NCI-H460 (cell line): Measurements from ENCODE around the gene RAI1. TPM values are rescaled to one million over a fixed set of nuclear protein-coding genes. Genes with fewer than 3 reads are reported as not detected.

Experiments used
- DNase-seq: peaks from one replicate; pipeline ENCODE4 v3.0.0-alpha.2; 2016; ENCODE audit warnings: low read depth; ENCODE audit errors: extremely low read depth
- total RNA-seq: library from RNA; depleted of rRNA; stranded (reverse); fragments of >200 nt; shearing (Covaris generic); gene quantifications from 2 replicates; pipeline ENCODE4 v1.2.3, GENCODE V29; 2014

RAI1 gene
- total RNA-seq, 1 experiment from 2014 or later: 7.3 TPM

DNA sequence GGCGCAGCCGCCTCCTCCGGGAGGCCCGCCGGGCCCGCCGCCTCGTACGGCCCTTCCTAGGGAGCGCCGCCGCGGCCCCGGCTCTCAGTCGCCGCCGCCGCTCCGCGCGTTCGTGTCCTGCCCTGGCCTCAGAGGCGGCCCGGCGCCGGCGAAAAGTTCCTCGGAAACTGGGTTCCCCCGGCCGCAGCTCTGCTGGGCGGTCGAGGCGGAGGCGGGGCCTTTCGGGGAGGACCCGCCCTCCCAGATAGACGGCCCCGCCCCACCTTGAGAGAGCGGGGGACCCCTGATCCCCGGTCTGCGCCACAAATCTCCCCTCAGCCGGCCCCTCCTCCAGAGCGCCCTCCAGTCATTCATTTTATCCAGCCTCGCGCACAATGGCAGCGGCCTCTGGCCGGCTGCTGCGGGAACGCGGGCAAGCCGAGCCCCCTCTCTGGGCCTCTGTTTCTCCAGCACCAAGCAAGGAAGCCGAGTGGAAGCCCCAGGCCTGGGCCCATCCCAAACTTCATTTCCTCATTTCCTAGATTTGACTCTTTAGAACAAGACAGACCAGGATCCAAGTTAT is 155.6 kb downstream of the RAI1 start, which contains the start of gene SREBF1:
TSS of gene SREBF1 (minus strand) at position 169 of the 562 bp plus-strand sequence. CDS start 169 bp downstream, outside the sequence.
- DNase-seq: peak; percentile 68

DNA sequence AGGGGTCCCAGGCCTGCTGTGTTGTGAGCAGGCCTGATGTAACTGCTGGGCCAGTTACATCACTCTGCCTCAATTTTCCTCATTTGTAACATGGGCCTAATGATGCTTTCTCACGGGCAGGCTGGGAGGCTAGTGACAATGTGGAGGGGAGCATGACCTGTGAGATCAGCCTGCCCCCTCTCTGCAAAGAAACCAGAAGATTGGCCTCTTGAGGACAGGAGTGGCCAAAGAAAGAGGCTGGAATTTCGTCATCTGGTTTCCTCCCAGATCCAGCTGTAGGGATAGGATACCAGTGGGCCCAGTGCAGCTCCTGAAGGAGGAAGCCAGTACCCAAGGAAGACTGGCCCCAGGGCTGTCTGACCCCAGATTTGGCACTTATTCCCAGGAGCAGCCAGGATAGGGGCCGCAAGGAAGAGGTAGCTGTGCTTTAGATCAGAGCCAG is 156.1 kb downstream of the RAI1 start:
- peak; percentile 76 for DNase-seq

DNA sequence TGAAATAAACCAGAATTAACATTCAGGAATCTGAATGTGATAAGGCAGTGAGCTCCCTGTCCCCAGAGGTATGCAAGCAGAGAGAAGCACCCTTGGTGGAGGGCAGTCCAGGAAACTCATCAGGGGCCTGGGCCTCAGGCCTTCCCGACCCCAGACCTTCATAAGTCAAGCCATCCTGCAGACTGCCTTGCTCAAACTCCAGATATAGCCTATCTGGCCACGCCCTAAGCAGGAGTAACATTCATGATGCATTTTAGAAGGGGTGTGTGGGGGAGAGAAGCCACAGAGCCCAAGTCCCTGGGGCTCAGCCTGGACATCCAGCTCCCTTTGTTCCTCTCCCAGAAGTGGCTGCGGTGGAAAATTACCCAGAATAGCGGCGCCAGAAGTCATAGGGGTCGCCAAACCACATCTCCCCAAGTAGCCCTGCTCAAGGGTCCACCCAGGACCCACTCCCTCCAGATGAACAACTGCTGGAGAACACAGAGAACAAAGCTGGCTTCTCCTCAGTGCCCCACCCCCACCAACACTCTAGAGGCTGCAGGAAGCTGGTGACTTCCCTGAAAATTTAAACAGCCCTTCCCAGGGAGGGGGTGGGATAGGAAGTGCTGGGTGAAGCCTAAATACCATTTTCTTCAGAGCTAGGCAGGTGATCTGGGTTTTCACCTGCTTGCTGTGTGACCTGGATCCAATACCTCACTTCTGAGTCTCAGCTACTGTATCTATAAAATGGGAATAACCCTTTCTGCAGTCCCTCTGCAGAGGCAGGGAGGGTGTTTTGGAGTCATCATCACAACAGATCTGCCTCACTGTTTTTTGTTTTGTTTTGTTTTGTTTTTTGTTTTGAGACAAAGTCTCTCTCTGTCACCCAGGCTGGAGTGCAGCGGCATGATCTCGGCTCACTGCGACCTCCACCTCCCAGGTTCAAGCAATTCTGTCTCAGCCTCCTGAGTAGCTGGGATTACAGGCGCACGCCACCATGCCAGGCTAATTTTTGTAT is 157.0 kb downstream of the RAI1 start:
- DNase-seq: peak; percentile 45

DNA sequence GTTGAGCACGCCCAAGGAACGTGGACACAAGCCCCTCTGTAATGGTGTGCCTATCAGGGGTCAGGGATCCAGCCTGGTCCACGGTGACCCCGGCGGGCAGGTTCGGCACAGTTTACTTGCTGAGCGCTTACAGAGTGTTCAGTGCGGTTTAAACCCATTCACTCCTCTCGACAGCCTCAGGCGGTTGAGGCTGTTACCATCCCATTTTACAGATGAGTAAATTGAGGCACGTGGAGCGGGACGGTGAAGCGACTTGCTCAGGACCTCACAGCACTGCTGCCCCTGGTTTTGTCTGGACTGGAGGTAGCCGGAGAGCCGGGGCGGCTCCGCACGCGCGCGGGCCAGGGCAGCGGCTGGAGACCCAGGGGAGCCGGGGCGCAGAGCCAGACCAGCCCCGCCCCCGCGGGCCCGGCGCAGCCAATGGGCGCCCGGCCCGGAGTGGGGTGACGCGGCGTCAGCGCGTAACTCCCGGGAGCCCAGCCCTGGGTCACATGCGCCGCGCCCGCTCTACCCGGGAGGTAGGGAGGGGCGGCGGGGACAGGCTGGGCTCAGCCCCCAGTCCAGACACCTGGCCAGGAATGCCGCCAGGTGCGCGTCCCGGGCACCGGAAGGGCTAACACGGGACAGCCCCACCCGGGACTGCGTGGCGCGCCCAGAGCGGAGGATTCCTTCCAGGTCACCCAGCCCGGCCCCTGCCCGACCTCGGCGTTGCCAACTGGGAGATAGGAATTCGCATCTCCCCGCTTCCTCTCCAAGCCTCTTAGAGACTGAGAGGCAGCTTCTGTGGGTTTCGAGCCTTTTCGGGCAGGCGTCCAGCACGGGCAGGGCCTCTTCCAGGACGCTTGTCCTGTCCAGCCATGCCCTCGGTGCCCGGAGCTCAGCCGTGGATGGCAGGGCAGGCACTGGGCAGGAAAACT is 158.8 kb downstream of the RAI1 start:
- DNase-seq: peak; percentile 85

DNA sequence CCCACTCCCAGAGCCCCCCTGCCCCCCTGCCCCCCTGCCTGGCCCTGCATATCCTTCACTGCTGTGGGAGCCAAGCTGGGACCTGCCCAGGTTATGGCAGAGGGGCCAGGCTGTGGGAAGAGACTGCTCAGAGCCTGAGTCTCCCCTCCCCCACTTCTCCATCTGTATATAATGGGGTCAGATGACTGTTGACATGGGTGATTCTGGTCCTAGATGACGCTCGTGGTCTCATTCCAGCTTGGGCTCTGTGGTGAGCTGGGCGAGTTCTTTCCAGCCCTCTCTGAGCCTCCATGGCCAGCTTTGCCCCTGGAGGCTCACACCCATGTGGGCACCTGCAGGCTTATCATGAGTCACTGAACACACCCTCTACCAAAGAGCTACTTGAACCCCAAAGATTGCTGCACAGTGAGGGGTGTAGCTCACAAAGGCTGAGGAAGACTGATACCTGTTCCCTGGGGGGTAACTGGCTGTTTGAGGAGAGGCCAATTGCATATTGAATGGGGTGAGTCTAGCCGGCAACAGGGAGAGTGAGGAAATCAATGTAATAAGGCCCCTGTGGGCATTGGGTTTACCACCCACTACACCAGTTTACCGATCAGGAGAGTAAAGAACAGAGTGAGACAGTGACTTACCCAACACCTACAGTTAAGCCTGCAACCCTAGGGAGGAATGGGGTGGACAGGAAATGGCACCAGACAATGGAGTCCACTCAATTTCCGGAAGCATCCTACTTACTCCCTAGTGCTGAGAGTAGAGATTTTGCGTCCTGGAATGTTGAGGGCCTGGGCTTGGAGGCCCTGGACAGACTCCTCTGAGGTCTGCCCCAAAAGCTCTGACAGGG is 159.7 kb downstream of the RAI1 start:
- DNase-seq: no peak

DNA sequence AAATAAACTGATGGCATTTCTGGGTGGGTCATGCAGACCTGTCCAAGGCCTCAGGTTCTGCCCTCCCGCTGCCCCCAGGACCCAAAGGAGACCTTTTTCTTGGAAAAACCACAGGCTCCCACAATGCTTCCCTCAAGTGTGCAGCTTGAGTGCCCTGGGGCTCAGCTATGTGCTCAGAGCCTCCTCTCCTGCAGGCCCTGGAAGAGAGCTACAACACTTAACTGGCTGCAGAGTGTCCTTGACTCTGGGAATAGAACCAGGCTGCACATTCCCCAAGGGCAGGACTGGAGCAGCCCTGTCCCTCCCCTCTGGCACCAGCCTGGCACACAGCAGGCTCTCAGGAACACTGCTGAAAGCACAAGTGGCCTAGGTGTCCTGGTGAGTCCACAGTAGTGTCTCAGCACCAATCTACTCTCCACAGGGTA is 160.4 kb downstream of the RAI1 start:
- DNase-seq: no peak

DNA sequence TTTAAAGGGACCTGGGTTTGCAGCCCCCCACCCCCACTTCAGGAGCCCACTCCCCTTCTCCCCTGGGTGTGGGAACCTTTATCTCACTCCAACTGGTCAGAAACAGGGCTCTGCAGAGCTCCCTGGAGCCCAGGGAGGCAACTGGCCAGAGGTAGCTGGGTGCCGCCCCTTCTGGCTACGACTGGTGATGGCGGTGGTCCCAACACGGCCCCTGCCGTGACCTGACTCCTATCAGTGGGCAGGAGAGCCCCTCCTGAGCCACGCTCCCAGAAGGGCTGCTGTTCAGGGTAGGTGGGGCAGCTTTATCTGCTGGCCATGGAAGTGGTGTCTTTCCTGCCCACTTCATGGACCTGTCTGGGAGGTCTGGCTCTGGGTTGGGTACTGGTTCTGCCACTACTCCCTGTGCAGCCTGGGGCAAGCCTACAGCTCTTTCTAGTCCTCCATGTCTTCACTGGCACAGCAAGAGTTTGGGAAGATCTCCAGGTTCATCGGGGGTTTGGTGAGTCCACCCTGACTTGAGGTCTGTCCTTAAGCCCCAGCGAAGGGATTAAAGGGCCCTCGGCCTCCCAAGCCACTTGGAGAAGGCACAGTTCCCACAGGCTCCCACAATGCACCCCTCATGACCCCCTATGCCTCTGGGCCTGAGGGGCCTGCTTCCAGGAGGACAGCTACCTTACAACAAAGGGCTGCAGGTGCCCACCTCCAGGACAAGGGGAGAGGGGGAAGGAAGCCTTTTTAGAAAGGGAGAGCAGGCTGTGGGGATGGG is 161.0 kb downstream of the RAI1 start:
- no peak for DNase-seq

DNA sequence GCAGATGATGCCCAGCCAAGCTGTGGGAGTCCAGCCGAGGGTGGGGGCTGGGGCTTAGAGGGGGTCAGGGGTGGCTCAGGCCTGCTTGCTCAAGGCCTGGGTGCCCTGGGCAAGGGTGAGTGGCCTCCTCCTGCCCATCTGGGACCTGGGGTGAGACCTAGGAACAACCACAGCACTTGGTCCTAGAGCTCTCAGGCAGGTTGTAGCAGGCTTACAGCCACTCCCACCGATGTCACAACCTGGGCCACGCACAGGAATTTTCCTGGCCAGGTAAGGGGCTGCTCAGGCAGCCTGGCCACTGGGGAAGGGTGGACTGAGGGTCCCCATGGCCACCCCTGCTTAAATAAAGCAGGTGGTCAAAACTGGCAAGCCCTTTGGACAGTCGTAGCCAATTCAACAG is 161.8 kb downstream of the RAI1 start:
- DNase-seq: no peak

DNA sequence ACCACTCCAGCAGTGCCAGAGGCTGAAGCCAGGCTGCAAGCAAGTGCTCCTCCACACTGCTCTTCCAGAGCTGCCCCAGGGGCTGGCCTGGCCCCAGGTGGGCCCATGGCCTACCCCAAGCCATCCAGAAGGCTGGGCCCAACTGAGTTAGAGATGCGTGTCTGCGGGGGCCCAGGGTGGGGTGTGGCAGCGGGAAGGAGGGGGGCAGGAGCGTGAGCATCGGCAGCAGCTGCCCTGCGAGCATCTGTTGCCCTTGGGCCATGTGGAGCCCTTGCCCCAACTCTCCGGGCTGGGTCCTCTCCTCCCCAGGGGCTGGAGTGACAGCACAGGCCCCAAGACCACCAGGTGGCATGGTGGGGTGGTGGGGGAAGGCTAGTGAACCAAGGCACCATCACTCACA is 162.8 kb downstream of the RAI1 start:
- no peak for DNase-seq

DNA sequence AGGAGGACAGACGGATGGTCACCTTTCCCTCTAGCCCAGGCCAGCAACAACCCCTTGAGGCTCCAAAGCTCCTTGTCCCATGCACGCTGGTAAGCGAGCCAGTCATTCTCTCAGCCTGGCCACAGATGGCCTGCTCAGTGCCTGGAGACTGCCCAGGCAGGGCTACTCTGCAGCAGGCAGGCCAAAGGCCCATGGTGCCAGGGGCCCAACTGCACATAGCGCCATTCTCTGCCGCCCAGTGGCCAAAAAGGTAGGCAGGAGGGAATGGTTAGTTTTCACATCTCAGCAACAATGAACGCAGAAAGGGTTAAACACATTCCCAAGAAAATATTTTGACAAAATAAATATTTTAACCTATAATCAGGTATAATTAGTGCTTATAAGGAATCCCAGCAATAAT is 163.2 kb downstream of the RAI1 start:
- no peak for DNase-seq

DNA sequence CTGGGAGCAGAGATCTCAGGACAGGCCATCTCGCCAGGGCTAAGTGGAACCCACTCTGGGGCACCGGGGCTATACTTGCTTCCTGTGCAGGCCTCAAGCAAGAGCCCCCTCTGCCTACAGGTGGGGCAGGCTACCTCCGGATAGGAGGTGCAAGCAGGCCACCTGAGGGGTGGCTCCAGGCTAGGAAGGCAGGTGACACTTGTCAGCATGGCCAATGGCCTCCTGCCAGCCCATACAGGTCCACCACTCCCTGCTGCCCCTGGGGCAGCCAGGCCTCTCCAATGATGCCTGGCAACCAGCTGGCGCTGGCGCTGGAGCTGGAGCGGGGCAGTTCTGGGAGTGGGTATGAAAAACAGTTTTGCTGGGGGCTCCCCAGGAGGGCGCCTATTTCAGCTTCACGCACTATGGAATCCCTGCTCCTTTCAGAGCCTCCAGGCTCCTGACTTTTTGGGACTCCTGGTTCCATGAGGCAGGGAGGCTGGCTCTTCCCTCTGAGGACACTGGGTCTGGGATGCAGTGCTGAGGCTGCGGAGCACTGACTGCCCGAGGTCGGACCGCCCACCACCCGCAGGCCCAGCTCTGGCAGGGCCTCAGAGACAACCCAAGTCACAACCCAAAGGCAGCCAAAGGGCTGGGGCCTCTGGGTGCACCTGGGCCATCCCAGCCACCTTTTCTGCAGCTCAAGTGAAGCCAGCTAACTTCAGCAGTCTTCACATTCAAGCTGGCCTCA is 164.0 kb downstream of the RAI1 start:
- DNase-seq: no peak

DNA sequence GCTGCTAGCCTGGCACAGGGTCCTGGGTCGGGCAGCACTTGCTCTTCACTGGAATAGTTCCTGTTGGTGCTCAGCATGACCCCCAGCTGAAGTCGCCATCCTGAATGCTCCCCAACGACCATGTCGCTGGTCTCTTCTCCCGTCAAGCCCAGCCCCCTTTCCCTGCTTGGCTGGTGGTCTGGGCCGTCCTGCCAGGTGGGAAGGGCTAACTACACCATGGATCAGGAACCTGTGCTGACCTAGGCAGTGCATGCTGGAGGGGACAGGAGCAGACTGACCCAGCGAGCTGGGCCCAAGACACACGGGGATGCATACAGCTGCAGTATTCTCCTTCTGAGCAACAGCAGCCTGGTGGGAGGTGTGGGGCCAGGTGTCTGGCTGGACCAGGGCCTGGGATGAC is 164.7 kb downstream of the RAI1 start:
- no peak for DNase-seq

DNA sequence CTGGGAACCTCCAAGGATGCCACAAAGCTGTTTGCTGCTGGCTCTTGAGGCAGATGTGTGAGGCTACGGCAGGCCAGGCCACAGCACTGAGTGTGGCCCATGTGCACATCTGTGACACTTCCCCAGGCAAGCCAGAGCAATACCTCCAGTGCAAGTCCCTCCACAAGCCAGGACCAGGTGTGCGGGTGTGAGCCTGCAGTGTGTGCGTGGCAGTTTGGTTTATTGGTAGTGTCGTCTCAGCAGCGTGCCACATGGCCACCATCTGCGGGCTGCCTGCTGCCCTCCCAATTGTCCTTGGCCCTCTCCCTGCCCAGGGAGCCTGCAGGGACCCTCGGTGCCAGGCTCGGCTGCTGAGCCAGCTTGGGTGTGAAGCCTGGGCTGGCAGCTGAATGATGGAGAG is 165.4 kb downstream of the RAI1 start:
- DNase-seq: no peak

DNA sequence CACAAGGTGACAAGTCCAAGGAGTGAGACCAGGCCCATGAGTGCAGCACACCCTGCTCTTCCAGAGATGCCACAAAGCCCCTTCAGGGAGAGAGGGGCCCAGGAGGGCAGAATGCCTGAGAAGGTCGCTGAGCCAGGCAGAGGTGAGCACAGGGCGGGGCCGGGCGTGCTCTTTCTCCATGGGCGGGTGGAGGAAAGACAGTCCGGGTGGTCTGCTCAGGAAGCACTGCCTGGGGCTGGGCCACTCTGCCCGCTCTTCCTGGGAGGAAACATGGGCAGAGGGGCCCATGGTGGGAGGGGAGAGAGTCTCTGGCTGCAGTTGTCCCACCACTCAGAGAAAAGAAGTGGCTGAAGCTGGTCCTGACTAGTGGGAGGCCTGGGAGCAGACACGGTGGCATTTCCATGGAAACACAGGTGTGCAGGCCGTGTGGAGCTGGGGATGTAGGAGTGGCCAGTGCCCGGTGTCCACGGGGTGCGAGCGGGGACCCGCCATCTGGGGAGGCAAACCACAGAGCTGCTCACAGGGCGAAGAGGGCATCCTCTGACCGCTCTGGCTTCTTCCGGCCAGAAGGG is 165.9 kb downstream of the RAI1 start:
- no peak for DNase-seq

DNA sequence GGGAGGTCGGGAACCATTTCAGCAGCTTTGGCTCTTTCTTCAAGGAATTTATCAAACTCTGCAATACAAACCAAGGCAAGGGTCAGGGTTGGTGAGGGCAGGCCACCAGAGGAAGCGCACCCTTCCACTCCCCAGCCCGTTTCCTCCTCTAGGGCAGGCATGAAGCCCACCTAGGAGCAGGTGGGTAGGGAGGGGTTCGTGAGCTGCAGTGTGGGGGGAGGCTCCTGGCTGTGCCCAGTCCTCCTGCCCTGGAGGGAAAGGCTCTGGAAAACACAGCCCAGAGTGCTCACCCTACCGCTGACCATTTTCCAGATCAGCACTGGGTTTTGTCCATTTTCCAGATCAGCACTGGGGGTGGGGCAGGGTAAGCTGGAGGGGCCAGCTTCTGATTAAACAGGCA is 166.5 kb downstream of the RAI1 start:
- no peak for DNase-seq

DNA sequence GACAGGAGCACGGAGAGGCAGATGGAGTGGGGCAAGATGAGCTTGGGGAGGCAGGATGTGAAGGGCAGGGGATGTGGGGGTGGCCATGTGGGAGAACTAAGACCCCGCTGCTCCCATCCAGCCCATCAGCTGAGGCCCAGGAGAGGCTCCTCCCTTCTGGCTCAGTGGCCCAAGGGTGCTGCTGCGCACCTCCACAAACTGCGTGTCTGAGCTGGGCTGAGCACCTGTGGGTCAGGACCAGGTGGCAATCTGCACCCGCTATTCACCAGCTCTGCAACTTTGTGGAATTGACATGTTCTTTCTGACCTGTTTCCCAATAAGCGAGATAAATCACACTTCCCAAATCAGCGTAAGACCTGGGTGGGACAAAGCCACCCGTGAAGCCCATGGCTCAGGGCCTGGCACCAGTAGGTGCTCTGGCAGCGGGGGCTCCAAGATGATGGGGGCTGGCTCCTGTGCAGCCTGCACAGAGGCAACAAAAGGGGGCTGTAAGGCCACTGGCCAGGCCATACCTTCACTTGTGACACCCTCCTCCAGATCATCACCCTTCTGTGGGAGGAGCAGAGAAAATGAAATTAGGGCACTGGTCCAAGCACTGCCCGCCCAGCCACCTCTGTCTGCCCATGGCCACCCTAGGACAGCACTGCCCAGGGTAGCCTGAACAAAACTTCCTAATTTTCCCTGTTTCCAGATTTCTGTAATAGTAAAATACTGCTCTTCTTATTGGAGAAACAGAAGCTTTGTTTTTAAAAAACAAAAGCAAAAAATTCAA is 167.2 kb downstream of the RAI1 start:
- DNase-seq: no peak

DNA sequence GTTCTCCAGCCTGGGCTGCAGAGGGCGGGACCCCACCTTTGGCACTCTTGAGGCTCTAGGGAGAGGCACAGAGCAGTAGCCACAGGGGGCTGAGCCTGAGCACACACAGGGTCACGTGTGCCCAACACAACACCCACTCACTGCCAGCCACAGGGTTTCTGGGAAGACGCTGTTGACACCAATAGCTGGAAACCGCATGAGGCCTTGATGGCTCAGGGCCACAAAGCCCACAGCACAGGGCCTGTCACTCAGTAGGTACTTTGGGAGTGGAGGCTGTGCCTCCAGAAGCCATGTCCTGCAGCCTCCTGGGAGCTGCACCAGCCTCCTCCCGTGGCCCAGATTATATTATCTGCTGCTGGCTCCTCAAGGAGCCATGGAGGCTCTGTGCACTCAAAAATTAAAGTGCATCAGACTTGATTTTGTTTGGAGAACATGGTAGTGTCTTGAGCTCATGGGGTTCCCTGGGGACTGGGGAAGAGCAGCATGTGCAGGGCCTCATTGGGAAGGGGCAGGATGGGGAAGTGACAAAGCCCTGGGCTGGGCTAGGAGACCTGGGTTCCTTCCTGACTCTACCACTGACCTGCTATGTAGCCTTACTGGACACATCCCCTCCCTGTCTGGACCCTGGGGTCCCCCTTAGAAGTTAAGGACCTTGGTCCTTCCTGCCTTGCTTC is 168.0 kb downstream of the RAI1 start:
- no peak for DNase-seq
